ENCODE results near the gene CD22. TPM values are rescaled to one million over a fixed set of nuclear protein-coding genes. Genes with fewer than 3 reads are reported as not detected.
A peak's percentile ranks its signal among the peaks of the same experiment; 100 is the strongest.

Gene CD22
- total RNA-seq, 1 donor from 2014 or later: 15.8 TPM

- intact Hi-C loops (cut with DNase I): loop anchor here (10.0 kb wide), 2 partner anchors 115 to 145 kb away; partner anchors contain the start of gene KRTDAP
- ATAC-seq (no peak), DNase-seq (peak; percentile 56)
- no peak for TF ChIP-seq CTCF (IDR thresholded peaks at IDR 0.05)
- Histone ChIP-seq H3K27me3 (no peaks in the 10 kb centered on the region), H3K9me3 (no peaks in the 10 kb centered on the region), H3K4me3 (no peak overlapping the region), H3K4me1 (no peaks in the 10 kb centered on the region), H3K36me3 (no peaks in the 10 kb centered on the region), H3K27ac (no peak overlapping the region)
Observed at GRCh38 chr19:35349614-35350521, 20.9 kb downstream of the CD22 start.

DNA sequence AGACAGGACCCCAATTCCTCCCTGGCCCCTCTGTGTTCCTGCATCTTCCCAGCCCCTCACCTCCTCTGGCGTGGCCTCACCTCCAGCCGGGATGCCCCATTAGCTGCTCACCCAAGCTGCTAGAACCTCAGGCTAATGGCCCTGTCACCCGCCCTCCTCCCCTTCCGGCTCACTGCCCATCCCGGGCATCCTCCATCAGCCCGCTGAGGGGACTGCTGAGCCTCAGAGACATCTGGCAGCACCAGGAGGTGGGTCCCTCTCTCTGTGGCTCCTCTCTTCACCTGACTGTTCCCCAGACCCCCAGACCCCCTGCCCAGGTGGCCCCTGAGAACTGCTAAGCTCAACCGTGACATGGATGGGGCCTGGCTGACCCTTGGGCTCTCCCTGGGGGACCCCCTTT, 21.6 kb downstream of the CD22 start:
- Histone ChIP-seq H3K4me1 (no peaks in the 10 kb centered on the region), H3K9me3 (no peaks in the 10 kb centered on the region), H3K27me3 (no peaks in the 10 kb centered on the region), H3K27ac (no peak overlapping the region), H3K4me3 (no peak overlapping the region), H3K36me3 (no peaks in the 10 kb centered on the region)
- peak; percentile 58 for DNase-seq
- no peak for TF ChIP-seq CTCF (IDR thresholded peaks at IDR 0.05)
- intact Hi-C loops (cut with DNase I): loop anchor here (10.0 kb wide), 2 partner anchors 114 to 144 kb away; partner anchors contain the start of gene KRTDAP
- no peak for ATAC-seq

DNA sequence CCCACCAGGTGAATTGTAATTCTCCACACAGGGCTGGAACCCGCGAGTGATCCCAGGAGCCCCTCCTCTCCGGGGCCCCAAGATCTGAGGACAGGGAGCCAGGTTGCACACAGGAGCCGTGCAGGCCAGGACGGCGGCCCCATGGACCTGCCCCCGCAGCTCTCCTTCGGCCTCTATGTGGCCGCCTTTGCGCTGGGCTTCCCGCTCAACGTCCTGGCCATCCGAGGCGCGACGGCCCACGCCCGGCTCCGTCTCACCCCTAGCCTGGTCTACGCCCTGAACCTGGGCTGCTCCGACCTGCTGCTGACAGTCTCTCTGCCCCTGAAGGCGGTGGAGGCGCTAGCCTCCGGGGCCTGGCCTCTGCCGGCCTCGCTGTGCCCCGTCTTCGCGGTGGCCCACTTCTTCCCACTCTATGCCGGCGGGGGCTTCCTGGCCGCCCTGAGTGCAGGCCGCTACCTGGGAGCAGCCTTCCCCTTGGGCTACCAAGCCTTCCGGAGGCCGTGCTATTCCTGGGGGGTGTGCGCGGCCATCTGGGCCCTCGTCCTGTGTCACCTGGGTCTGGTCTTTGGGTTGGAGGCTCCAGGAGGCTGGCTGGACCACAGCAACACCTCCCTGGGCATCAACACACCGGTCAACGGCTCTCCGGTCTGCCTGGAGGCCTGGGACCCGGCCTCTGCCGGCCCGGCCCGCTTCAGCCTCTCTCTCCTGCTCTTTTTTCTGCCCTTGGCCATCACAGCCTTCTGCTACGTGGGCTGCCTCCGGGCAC, 22.6 kb downstream of the CD22 start:
- Histone ChIP-seq H3K4me1 (no peaks in the 10 kb centered on the region), H3K36me3 (no peaks in the 10 kb centered on the region), H3K4me3 (no peak overlapping the region), H3K27ac (no peak overlapping the region), H3K27me3 (no peaks in the 10 kb centered on the region), H3K9me3 (no peaks in the 10 kb centered on the region)
- intact Hi-C loops (cut with DNase I): loop anchor here (10.0 kb wide), 2 partner anchors 113 to 143 kb away; partner anchors contain the start of gene KRTDAP
- ATAC-seq (no peak), DNase-seq (peak; percentile 57)
- TF ChIP-seq CTCF (IDR thresholded peaks at IDR 0.05): no peak

DNA sequence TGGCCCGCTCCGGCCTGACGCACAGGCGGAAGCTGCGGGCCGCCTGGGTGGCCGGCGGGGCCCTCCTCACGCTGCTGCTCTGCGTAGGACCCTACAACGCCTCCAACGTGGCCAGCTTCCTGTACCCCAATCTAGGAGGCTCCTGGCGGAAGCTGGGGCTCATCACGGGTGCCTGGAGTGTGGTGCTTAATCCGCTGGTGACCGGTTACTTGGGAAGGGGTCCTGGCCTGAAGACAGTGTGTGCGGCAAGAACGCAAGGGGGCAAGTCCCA, 23.1 kb downstream of the CD22 start:
- no peak for TF ChIP-seq CTCF (IDR thresholded peaks at IDR 0.05)
- H3K4me1 ChIP-seq: no peaks in the 10 kb centered on the region
- ATAC-seq: no peak
- no peaks in the 10 kb centered on the region for H3K27me3 ChIP-seq
- intact Hi-C loops (cut with DNase I): loop anchor here (10.0 kb wide), 2 partner anchors 113 to 143 kb away; partner anchors contain the start of gene KRTDAP
- no peak for DNase-seq
- H3K36me3 ChIP-seq: no peaks in the 10 kb centered on the region
- H3K4me3 ChIP-seq: no peak overlapping the region
- no peaks in the 10 kb centered on the region for H3K9me3 ChIP-seq
- H3K27ac ChIP-seq: no peak overlapping the region

GRCh38 chr19:35352448-35353304, 23.7 kb downstream of the CD22 start:
- ATAC-seq (peak; percentile 86), DNase-seq (peak; percentile 76)
- TF ChIP-seq CTCF (IDR thresholded peaks at IDR 0.05): peak; percentile 82
- H3K9me3 ChIP-seq: no peaks in the 10 kb centered on the region
- H3K27me3 ChIP-seq: no peaks in the 10 kb centered on the region
- no peaks in the 10 kb centered on the region for H3K36me3 ChIP-seq
- intact Hi-C loops (cut with DNase I): loop anchor here (10.0 kb wide), 2 partner anchors 112 to 142 kb away; partner anchors contain the start of gene KRTDAP
- peaks cover under 1% of the 10 kb centered on the region for H3K4me1 ChIP-seq
- H3K4me3 ChIP-seq: no peak overlapping the region
- H3K27ac ChIP-seq: no peak overlapping the region

All from upper lobe of right lung (tissue), 1 donor.